ENCODE measurements around the gene KCNN3. TPM values are rescaled to one million over a fixed set of nuclear protein-coding genes. Genes with fewer than 3 reads are reported as not detected.

The KCNN3 gene
- total RNA-seq, 1 donor = 0.21 TPM

- no peaks in the 10 kb centered on the region for H3K9me3 ChIP-seq (ENCODE audit: low read depth, low read length)
- peaks cover 49% of the 10 kb centered on the region for H3K4me1 ChIP-seq (ENCODE audit: insufficient read depth, low read length)
- H3K27me3 ChIP-seq (ENCODE audit: insufficient read depth, low read length) = no peaks in the 10 kb centered on the region
- H3K4me3 ChIP-seq (ENCODE audit: low read length) = no peak overlapping the region
These were observed 122.2 kb downstream of the KCNN3 start for GRCh38 chr1:154747740-154748404.

- Histone ChIP-seq H3K4me1 (ENCODE audit: insufficient read depth, low read length) (peaks cover 49% of the 10 kb centered on the region), H3K4me3 (ENCODE audit: low read length) (no peak overlapping the region)
These were observed 122.7 kb downstream of the KCNN3 start for GRCh38 chr1:154747380-154747739.

GRCh38 chr1:154746622-154747299 lies 123.3 kb downstream of the KCNN3 start:
- Histone ChIP-seq H3K9me3 (ENCODE audit: low read depth, low read length) (no peaks in the 10 kb centered on the region), H3K4me1 (ENCODE audit: insufficient read depth, low read length) (peaks cover 49% of the 10 kb centered on the region), H3K4me3 (ENCODE audit: low read length) (no peak overlapping the region), H3K27me3 (ENCODE audit: insufficient read depth, low read length) (no peaks in the 10 kb centered on the region)

More at GRCh38 chr1:154747380-154747739, 122.7 kb downstream of the KCNN3 start:
- no peaks in the 10 kb centered on the region for H3K27me3 ChIP-seq (ENCODE audit: insufficient read depth, low read length)
- H3K9me3 ChIP-seq (ENCODE audit: low read depth, low read length) = no peaks in the 10 kb centered on the region

- Histone ChIP-seq H3K27me3 (ENCODE audit: insufficient read depth, low read length) (no peaks in the 10 kb centered on the region), H3K4me3 (ENCODE audit: low read length) (no peak overlapping the region), H3K4me1 (ENCODE audit: insufficient read depth, low read length) (peaks cover 41% of the 10 kb centered on the region), H3K9me3 (ENCODE audit: low read depth, low read length) (no peaks in the 10 kb centered on the region)
These were observed 124.2 kb downstream of the KCNN3 start for GRCh38 chr1:154745750-154746425.

- Histone ChIP-seq H3K27me3 (ENCODE audit: insufficient read depth, low read length) (no peaks in the 10 kb centered on the region), H3K4me1 (ENCODE audit: insufficient read depth, low read length) (peaks cover 40% of the 10 kb centered on the region), H3K9me3 (ENCODE audit: low read depth, low read length) (no peaks in the 10 kb centered on the region), H3K4me3 (ENCODE audit: low read length) (no peak overlapping the region)
These were observed 124.8 kb downstream of the KCNN3 start for GRCh38 chr1:154745286-154745731.

GRCh38 chr1:154744352-154745035 lies 125.6 kb downstream of the KCNN3 start:
- no peak overlapping the region for H3K4me3 ChIP-seq (ENCODE audit: low read length)
- H3K9me3 ChIP-seq (ENCODE audit: low read depth, low read length) = no peaks in the 10 kb centered on the region
- H3K4me1 ChIP-seq (ENCODE audit: insufficient read depth, low read length) = peaks cover 40% of the 10 kb centered on the region
- H3K27me3 ChIP-seq (ENCODE audit: insufficient read depth, low read length) = no peaks in the 10 kb centered on the region

GRCh38 chr1:154743526-154744036 lies 126.5 kb downstream of the KCNN3 start:
- H3K27me3 ChIP-seq (ENCODE audit: insufficient read depth, low read length) = no peaks in the 10 kb centered on the region
- H3K4me1 ChIP-seq (ENCODE audit: insufficient read depth, low read length) = peaks cover 36% of the 10 kb centered on the region

GRCh38 chr1:154742606-154743005 lies 127.5 kb downstream of the KCNN3 start:
- H3K27me3 ChIP-seq (ENCODE audit: insufficient read depth, low read length) = no peaks in the 10 kb centered on the region
- no peaks in the 10 kb centered on the region for H3K9me3 ChIP-seq (ENCODE audit: low read depth, low read length)
- peaks cover 28% of the 10 kb centered on the region for H3K4me1 ChIP-seq (ENCODE audit: insufficient read depth, low read length)
- H3K4me3 ChIP-seq (ENCODE audit: low read length) = no peak overlapping the region

More at GRCh38 chr1:154743526-154744036, 126.5 kb downstream of the KCNN3 start:
- Histone ChIP-seq H3K9me3 (ENCODE audit: low read depth, low read length) (no peaks in the 10 kb centered on the region), H3K4me3 (ENCODE audit: low read length) (no peak overlapping the region)

GRCh38 chr1:154741741-154742495 lies 128.2 kb downstream of the KCNN3 start:
- Histone ChIP-seq H3K4me3 (ENCODE audit: low read length) (no peak overlapping the region), H3K27me3 (ENCODE audit: insufficient read depth, low read length) (no peaks in the 10 kb centered on the region), H3K4me1 (ENCODE audit: insufficient read depth, low read length) (peaks cover 21% of the 10 kb centered on the region), H3K9me3 (ENCODE audit: low read depth, low read length) (no peaks in the 10 kb centered on the region)

- no peaks in the 10 kb centered on the region for H3K9me3 ChIP-seq (ENCODE audit: low read depth, low read length)
- H3K4me1 ChIP-seq (ENCODE audit: insufficient read depth, low read length) = peaks cover 15% of the 10 kb centered on the region
- H3K4me3 ChIP-seq (ENCODE audit: low read length) = no peak overlapping the region
- no peaks in the 10 kb centered on the region for H3K27me3 ChIP-seq (ENCODE audit: insufficient read depth, low read length)
These were observed 128.8 kb downstream of the KCNN3 start for GRCh38 chr1:154741327-154741726.

- H3K9me3 ChIP-seq (ENCODE audit: low read depth, low read length) = no peaks in the 10 kb centered on the region
These were observed 130.4 kb downstream of the KCNN3 start for GRCh38 chr1:154739654-154740053.

GRCh38 chr1:154736841-154737240 lies 133.2 kb downstream of the KCNN3 start:
- H3K4me1 ChIP-seq (ENCODE audit: insufficient read depth, low read length) = no peaks in the 10 kb centered on the region
- no peak overlapping the region for H3K4me3 ChIP-seq (ENCODE audit: low read length)
- H3K9me3 ChIP-seq (ENCODE audit: low read depth, low read length) = no peaks in the 10 kb centered on the region
- H3K27me3 ChIP-seq (ENCODE audit: insufficient read depth, low read length) = no peaks in the 10 kb centered on the region

More at GRCh38 chr1:154739654-154740053, 130.4 kb downstream of the KCNN3 start:
- Histone ChIP-seq H3K4me3 (ENCODE audit: low read length) (no peak overlapping the region), H3K27me3 (ENCODE audit: insufficient read depth, low read length) (no peaks in the 10 kb centered on the region), H3K4me1 (ENCODE audit: insufficient read depth, low read length) (peaks cover 3% of the 10 kb centered on the region)

GRCh38 chr1:154735804-154736168 lies 134.3 kb downstream of the KCNN3 start:
- no peak overlapping the region for H3K4me3 ChIP-seq (ENCODE audit: low read length)
- H3K9me3 ChIP-seq (ENCODE audit: low read depth, low read length) = no peaks in the 10 kb centered on the region
- H3K27me3 ChIP-seq (ENCODE audit: insufficient read depth, low read length) = no peaks in the 10 kb centered on the region
- no peaks in the 10 kb centered on the region for H3K4me1 ChIP-seq (ENCODE audit: insufficient read depth, low read length)

GRCh38 chr1:154735061-154735803 lies 134.8 kb downstream of the KCNN3 start:
- H3K9me3 ChIP-seq (ENCODE audit: low read depth, low read length) = no peaks in the 10 kb centered on the region
- no peaks in the 10 kb centered on the region for H3K27me3 ChIP-seq (ENCODE audit: insufficient read depth, low read length)
- no peaks in the 10 kb centered on the region for H3K4me1 ChIP-seq (ENCODE audit: insufficient read depth, low read length)
- H3K4me3 ChIP-seq (ENCODE audit: low read length) = no peak overlapping the region
